Measurements from ENCODE around the gene TK2.
"Not testable (repeated sequence)": the region's sequence is repeated elsewhere in the genome, so short reads cannot be mapped to it uniquely, and the experiment has no call there.

TK2 gene

DNA sequence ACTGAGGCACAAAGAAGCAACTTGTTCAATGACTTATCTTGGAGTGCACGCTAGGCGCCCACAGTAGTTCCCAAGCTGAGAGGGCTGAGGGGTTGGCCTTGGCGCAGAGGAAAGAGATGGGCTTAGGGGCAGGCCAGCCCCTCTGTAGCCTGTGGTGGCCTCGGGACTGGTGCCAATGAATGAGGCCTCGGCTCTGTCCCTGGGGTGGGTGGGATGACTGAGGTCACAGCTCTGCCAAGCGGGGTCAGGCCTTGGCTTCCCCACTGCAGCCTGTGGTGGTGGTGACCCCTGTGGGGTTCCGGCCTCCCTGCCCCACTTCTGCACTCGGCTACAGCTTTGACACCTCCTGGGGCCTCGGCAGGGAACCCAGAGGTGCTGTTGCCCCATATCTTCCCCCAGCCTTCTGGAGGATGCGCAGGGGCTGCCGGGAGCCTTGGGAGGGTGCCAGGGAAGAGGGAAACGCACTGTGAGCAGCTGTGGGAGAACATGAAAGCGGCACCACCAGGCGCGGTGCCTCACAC, 76.8 kb downstream of the TK2 start:
- Histone ChIP-seq H3K36me3 (ENCODE audit: insufficient read depth, low read depth, low read length) (no peaks in the 10 kb centered on the region), H3K9me3 (ENCODE audit: insufficient read depth, low read depth, low read length) (no peaks in the 10 kb centered on the region), H3K27ac (ENCODE audit: low read length) (no peak overlapping the region), H3K27me3 (ENCODE audit: insufficient read depth, low read length) (no peaks in the 10 kb centered on the region), H3K9ac (ENCODE audit: low read depth, low read length) (no peak overlapping the region), H3K4me3 (ENCODE audit: low read length) (no peak overlapping the region), H3K4me1 (ENCODE audit: insufficient read depth, low read length) (no peaks in the 10 kb centered on the region)

DNA sequence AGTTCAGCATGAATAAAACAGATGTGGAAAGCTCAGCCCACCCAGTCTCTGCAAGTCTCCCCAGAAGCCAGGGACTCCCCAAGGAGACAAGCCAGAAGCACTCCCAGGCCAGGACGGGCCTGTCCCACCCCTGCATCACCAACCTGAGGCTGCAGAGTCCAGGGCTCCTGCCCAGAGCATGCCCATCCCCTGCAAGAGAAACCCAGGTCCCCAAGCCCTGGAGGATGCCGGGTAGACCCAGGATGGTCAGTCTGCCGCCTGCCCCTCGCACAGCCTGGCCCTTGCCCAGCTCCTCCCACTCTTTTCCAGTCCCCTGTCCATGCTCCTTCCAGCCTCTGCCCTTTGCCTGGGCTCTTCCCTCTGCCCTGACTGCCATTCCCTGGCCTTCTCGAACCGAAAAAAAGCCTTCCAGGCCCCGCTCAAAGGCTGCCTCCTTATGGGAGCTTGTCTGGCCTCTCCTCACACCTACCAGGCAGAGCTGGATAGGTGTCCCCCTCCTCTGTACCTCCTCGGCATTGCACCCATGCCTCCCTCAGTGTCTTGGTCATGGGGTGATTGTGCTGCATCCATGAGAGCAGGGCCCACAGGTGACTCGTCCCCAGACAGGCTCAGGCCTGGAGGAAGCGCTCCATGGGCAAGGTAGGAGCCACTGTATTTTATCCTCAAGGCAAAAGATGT, 78.1 kb downstream of the TK2 start:
- H3K9me3 ChIP-seq (ENCODE audit: insufficient read depth, low read depth, low read length) = no peaks in the 10 kb centered on the region
- H3K27me3 ChIP-seq (ENCODE audit: insufficient read depth, low read length) = no peaks in the 10 kb centered on the region
- H3K4me1 ChIP-seq (ENCODE audit: insufficient read depth, low read length) = no peaks in the 10 kb centered on the region
- H3K36me3 ChIP-seq (ENCODE audit: insufficient read depth, low read depth, low read length) = no peaks in the 10 kb centered on the region
- no peak overlapping the region for H3K4me3 ChIP-seq (ENCODE audit: low read length)
- no peak overlapping the region for H3K27ac ChIP-seq (ENCODE audit: low read length)
- no peak overlapping the region for H3K9ac ChIP-seq (ENCODE audit: low read depth, low read length)

DNA sequence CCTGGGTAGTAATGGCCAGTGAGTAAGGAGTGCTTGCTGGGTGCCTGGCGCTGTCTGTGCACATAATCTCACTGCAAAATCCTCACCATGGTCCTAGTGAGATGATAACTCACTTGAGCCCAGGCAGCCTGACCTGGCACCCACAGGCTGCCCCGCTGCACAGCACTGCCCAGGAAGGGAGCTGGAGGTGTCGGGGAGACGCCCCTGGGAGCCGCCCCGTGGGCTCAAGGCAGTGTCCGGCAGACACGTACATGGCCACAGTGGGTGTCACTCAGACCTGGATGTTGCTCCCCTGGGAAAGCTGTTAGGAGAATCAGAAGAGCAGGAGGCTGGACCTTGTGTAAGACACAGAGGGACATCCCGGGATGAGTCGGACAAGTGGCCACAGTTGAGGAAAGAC, 78.7 kb downstream of the TK2 start:
- no peak overlapping the region for H3K4me3 ChIP-seq (ENCODE audit: low read length)
- no peak overlapping the region for H3K9ac ChIP-seq (ENCODE audit: low read depth, low read length)
- no peak overlapping the region for H3K27ac ChIP-seq (ENCODE audit: low read length)
- no peaks in the 10 kb centered on the region for H3K4me1 ChIP-seq (ENCODE audit: insufficient read depth, low read length)
- H3K27me3 ChIP-seq (ENCODE audit: insufficient read depth, low read length) = no peaks in the 10 kb centered on the region
- H3K36me3 ChIP-seq (ENCODE audit: insufficient read depth, low read depth, low read length) = no peaks in the 10 kb centered on the region
- H3K9me3 ChIP-seq (ENCODE audit: insufficient read depth, low read depth, low read length) = no peaks in the 10 kb centered on the region

DNA sequence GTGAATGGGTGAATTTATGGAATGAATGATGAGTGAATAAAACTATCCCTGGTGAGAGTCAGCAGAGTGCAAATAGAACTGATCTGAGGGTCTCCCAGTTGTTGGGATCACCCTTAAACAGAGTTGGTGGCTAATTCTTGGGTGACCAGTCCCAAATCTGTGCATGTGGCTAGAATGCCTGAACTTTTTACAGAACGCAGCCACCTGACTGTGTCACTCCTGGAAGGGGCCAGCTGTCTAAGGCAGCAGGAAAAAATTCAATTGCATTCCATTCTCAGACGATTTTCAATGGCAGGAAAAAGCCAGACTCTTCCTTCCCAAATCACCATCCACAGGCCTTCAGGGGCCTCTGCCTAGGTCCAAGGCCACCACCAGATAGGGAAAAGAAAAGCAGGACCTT, 79.4 kb downstream of the TK2 start:
- H3K27me3 ChIP-seq (ENCODE audit: insufficient read depth, low read length) = no peaks in the 10 kb centered on the region
- no peaks in the 10 kb centered on the region for H3K9me3 ChIP-seq (ENCODE audit: insufficient read depth, low read depth, low read length)
- H3K27ac ChIP-seq (ENCODE audit: low read length) = no peak overlapping the region
- no peak overlapping the region; the same call in 1 of the 2 replicates for H3K9ac ChIP-seq (ENCODE audit: low read depth, low read length)
- no peaks in the 10 kb centered on the region for H3K4me1 ChIP-seq (ENCODE audit: insufficient read depth, low read length)
- H3K36me3 ChIP-seq (ENCODE audit: insufficient read depth, low read depth, low read length) = no peaks in the 10 kb centered on the region
- H3K4me3 ChIP-seq (ENCODE audit: low read length) = no peak overlapping the region

DNA sequence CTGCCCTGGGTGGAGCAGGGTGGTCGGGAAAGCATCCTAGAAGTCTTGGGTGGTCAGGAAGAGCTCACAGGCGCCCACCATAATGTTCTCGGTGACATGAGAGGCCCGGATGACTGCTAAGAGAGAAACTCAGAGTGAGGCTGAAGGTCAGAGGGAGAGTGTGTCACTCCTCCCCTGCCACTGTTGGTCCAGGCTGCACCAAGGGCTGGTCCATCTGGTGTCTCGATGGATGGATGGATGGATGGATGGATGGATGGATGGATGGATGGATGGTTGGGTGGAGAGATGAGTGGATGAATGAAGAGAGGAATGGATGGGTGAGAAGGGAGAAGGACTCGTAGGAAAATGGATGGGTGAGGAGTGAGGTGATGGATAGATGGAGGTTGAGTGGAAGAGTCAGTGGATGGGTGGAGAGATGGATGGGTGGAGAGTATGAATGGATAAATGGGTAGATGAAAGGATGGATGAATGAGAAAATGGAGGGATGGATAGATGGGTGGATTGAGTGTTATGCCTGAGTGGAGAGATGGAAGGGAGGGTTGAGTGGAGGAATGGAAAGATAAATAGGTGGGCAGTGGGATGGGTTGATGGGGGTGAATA, 79.9 kb downstream of the TK2 start:
- no peaks in the 10 kb centered on the region for H3K27me3 ChIP-seq (ENCODE audit: insufficient read depth, low read length)
- H3K9me3 ChIP-seq (ENCODE audit: insufficient read depth, low read depth, low read length) = no peaks in the 10 kb centered on the region
- H3K4me1 ChIP-seq (ENCODE audit: insufficient read depth, low read length) = no peaks in the 10 kb centered on the region
- H3K36me3 ChIP-seq (ENCODE audit: insufficient read depth, low read depth, low read length) = no peaks in the 10 kb centered on the region
- H3K27ac ChIP-seq (ENCODE audit: low read length) = no peak overlapping the region
- no peak overlapping the region for H3K4me3 ChIP-seq (ENCODE audit: low read length)
- no peak overlapping the region for H3K9ac ChIP-seq (ENCODE audit: low read depth, low read length)

DNA sequence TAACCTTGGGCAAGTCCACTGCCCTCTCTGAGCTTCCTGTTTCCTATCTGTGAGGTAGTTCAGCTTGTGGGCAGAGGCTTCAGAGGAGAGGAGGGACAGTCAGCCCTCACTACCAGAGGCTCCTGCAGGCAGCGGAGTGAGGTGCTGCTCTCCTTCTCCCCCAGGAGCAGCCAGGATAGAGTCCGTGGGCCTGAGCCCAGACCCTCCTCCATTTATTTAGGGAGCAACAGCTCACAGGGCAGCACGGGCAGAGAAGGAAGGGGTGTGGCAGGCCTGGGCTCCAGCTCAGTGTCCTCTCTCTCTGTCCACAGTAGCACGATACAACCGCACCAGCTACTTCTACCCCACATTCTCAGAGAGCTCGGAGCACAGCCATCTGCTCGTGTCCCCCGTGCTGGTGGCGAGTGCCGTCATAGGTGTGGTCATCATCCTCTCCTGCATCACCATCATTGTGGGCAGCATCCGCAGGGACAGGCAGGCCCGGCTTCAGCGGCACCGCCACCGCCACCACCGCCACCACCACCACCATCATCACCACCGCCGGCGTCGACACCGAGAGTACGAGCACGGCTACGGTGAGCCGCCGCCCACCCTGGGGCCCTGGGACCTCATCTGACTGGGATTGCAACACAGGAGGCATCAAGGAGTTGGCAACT, 80.5 kb downstream of the TK2 start:
- H3K9me3 ChIP-seq (ENCODE audit: insufficient read depth, low read depth, low read length) = no peaks in the 10 kb centered on the region
- H3K36me3 ChIP-seq (ENCODE audit: insufficient read depth, low read depth, low read length) = no peaks in the 10 kb centered on the region
- no peak overlapping the region for H3K27ac ChIP-seq (ENCODE audit: low read length)
- H3K9ac ChIP-seq (ENCODE audit: low read depth, low read length) = no peak overlapping the region
- H3K4me1 ChIP-seq (ENCODE audit: insufficient read depth, low read length) = no peaks in the 10 kb centered on the region
- H3K4me3 ChIP-seq (ENCODE audit: low read length) = no peak overlapping the region
- no peaks in the 10 kb centered on the region for H3K27me3 ChIP-seq (ENCODE audit: insufficient read depth, low read length)

DNA sequence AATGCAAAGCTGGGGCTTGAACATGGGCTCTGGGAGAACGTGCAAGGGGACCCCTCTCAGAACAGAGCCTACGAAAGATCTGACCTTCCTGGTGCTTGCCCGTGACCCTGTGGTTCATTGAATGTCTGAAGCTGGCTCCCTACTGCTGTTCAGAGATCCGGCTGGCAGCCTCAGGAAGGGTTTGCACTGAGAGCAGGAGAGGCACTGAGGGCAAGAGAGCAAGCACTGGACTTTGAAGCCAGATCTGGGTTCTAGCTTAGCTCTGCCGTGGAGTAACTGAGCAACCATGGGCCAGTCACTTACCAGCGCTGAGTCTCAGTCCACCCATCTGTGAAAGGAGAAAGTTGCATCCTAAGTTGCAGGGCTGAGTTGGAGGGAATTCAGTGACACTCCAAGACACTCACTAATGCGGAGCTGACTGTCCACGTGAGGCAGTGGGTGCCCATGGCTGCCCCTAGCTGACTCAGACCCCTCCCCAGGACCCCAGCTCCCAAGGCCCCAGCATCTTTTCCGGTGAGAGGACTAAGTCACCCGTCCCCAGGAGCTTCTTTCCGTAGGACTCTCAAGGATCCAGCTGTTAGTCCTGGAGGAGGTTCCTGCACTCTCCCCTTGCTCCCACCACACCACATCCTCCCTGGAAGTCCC, 81.5 kb downstream of the TK2 start:
- Histone ChIP-seq H3K9me3 (ENCODE audit: insufficient read depth, low read depth, low read length) (no peaks in the 10 kb centered on the region), H3K4me1 (ENCODE audit: insufficient read depth, low read length) (no peaks in the 10 kb centered on the region), H3K36me3 (ENCODE audit: insufficient read depth, low read depth, low read length) (no peaks in the 10 kb centered on the region), H3K27me3 (ENCODE audit: insufficient read depth, low read length) (no peaks in the 10 kb centered on the region; the same call in 1 of the 2 replicates), H3K27ac (ENCODE audit: low read length) (no peak overlapping the region), H3K9ac (ENCODE audit: low read depth, low read length) (no peak overlapping the region), H3K4me3 (ENCODE audit: low read length) (no peak overlapping the region)

DNA sequence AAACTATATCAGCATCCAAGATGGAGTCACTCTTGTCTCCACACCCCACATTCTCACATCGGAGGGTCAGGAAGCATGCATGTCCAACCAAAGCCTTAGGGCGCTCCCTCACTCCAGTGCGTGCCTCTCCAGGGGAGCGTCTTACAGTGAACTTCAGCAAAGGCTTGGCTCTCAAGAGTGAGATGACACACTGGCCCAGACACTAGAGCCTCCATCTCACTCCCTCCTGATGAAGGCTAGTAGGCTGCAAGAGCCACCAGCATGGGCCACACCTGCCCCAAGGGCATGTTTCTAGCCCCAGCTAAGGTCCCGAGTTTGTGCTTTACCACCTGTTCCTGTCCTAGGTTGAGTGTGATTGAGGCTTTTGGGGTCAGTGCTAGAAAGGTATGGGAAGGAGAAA, 82.3 kb downstream of the TK2 start:
- Histone ChIP-seq H3K4me1 (ENCODE audit: insufficient read depth, low read length) (no peaks in the 10 kb centered on the region), H3K4me3 (ENCODE audit: low read length) (no peak overlapping the region), H3K27me3 (ENCODE audit: insufficient read depth, low read length) (no peaks in the 10 kb centered on the region; the same call in 1 of the 2 replicates), H3K9me3 (ENCODE audit: insufficient read depth, low read depth, low read length) (no peaks in the 10 kb centered on the region), H3K27ac (ENCODE audit: low read length) (no peak overlapping the region), H3K9ac (ENCODE audit: low read depth, low read length) (no peak overlapping the region), H3K36me3 (ENCODE audit: insufficient read depth, low read depth, low read length) (no peaks in the 10 kb centered on the region)

DNA sequence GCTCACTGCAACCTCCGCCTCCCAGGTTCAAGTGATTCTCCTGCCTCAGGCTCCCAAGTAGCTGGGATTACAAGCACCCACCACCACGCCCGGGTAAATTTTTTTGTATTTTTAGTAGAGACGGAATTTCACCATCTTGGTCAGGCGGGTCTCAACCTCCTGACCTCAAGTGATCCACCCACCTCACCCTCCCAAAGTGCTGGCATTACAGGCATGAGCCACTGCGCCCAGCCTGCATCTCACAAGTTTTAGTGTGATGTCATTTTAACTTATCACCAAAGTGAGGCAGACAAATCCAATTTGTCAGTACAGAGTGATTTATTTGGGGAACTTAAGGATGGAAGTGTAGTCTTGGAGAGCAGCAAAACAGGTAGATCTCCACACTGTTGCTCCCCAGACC, 83.3 kb downstream of the TK2 start:
- H3K27me3 ChIP-seq (ENCODE audit: insufficient read depth, low read length); H3K27ac ChIP-seq (ENCODE audit: low read length); H3K9me3 ChIP-seq (ENCODE audit: insufficient read depth, low read depth, low read length); H3K36me3 ChIP-seq (ENCODE audit: insufficient read depth, low read depth, low read length); H3K9ac ChIP-seq (ENCODE audit: low read depth, low read length); H3K4me3 ChIP-seq (ENCODE audit: low read length); H3K4me1 ChIP-seq (ENCODE audit: insufficient read depth, low read length): not testable (repeated sequence)

DNA sequence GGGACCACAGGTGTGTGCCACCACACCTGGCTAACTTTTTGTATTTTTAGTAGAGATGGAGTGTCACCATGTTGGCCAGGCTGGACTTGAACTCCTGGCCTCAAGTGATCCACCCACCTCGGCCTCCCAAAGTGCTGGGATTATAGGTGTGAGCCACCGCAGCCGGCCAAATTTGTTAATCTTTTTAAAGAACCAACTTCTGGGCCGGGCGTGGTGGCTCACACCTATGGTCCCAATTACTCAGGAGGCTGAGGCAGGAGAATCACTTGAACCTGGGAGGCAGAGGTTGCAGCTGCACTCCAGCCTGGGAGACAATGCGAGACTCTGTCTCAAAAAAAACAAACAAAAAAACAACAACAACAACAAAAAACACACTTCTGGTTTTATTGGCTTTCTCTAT, 84.0 kb downstream of the TK2 start:
- not testable (repeated sequence) for H3K36me3 ChIP-seq (ENCODE audit: insufficient read depth, low read depth, low read length); H3K27ac ChIP-seq (ENCODE audit: low read length); H3K9me3 ChIP-seq (ENCODE audit: insufficient read depth, low read depth, low read length); H3K27me3 ChIP-seq (ENCODE audit: insufficient read depth, low read length); H3K4me1 ChIP-seq (ENCODE audit: insufficient read depth, low read length); H3K4me3 ChIP-seq (ENCODE audit: low read length); H3K9ac ChIP-seq (ENCODE audit: low read depth, low read length)

DNA sequence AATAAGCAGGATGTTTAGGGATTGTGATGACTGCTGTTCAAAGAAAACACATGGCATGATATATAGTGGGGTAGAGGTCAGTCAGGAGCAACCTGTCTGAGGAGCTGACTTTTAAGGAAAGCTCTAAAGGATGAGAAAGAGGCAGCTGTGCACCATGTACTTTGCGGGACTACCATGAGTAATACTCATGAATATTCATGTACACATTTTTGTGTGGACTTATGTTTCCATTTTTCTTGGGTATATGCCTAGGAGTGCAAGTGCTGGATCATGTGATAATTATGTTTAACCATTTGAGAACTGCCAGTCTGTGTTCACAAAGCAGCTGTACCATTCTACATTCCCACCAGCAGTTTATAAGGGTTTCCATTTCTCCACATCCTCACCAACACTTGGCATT, 87.0 kb downstream of the TK2 start:
- Histone ChIP-seq H3K9me3 (ENCODE audit: insufficient read depth, low read depth, low read length) (no peaks in the 10 kb centered on the region), H3K36me3 (ENCODE audit: insufficient read depth, low read depth, low read length) (no peaks in the 10 kb centered on the region), H3K9ac (ENCODE audit: low read depth, low read length) (no peak overlapping the region), H3K4me1 (ENCODE audit: insufficient read depth, low read length) (no peaks in the 10 kb centered on the region), H3K27me3 (ENCODE audit: insufficient read depth, low read length) (no peaks in the 10 kb centered on the region; the same call in 1 of the 2 replicates), H3K27ac (ENCODE audit: low read length) (no peak overlapping the region), H3K4me3 (ENCODE audit: low read length) (no peak overlapping the region)

Data from iPS-20b (cell line).